22Rv1 (cell line): ENCODE measurements around the gene MGST2.

Experiments used
- ZFX ChIP-seq: fragments of 450-650 bp; IDR thresholded peaks from 2 replicates; pipeline ENCODE4 v1.6.1; 2017; ENCODE audit warnings: antibody characterized with exemption, borderline replicate concordance
- TF ChIP-seq, protein P1 (sequence below): fragments of 450-650 bp; IDR thresholded peaks from 2 replicates; pipeline ENCODE4 v1.5.1; 2017; ENCODE audit warnings: mild to moderate bottlenecking

DNA sequence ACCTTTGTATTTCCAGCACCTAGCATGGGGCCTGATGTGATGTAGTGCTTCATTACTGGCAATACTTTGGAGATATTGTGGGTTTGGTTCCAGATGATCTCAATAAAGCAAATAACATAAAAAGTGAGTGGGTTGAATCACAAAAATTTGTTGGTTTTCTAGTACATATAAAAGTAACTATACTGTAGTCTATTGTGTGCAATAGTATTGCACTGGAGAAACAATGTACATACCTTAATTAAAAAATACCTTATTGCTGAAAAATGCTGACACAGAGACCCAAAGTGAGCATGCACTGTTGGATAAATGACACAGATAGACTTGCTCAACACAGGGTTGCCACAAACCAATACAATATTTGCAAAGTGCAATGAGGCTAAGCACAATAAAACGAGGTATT lies 17.7 kb upstream of the MGST2 start:
- TF ChIP-seq, protein P1, sequence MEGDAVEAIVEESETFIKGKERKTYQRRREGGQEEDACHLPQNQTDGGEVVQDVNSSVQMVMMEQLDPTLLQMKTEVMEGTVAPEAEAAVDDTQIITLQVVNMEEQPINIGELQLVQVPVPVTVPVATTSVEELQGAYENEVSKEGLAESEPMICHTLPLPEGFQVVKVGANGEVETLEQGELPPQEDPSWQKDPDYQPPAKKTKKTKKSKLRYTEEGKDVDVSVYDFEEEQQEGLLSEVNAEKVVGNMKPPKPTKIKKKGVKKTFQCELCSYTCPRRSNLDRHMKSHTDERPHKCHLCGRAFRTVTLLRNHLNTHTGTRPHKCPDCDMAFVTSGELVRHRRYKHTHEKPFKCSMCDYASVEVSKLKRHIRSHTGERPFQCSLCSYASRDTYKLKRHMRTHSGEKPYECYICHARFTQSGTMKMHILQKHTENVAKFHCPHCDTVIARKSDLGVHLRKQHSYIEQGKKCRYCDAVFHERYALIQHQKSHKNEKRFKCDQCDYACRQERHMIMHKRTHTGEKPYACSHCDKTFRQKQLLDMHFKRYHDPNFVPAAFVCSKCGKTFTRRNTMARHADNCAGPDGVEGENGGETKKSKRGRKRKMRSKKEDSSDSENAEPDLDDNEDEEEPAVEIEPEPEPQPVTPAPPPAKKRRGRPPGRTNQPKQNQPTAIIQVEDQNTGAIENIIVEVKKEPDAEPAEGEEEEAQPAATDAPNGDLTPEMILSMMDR: no peak
- no peak for TF ChIP-seq ZFX
